ENCODE data around the gene CCDC110.

DNA sequence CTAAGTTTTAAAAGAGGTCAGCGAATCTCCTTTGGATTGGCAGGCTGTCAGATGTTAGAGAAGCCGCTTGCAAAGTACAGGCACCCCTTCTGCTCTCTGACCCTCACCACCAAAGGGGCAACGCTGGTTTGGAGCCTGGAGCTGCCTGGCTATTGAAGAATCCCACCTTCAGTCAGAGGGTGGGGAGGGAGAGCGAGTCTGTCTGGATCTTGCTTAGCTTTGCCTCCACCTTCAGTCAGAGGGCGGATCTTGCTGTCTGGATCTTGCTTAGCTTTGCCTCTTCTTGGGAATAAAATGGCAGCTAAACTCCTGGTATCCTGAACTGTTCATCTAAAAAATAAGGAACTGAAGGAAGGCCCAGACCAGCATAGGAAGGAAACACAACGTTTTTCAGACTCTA is 7.3 kb downstream of the CCDC110 start:
- TF ChIP-seq, protein P1, sequence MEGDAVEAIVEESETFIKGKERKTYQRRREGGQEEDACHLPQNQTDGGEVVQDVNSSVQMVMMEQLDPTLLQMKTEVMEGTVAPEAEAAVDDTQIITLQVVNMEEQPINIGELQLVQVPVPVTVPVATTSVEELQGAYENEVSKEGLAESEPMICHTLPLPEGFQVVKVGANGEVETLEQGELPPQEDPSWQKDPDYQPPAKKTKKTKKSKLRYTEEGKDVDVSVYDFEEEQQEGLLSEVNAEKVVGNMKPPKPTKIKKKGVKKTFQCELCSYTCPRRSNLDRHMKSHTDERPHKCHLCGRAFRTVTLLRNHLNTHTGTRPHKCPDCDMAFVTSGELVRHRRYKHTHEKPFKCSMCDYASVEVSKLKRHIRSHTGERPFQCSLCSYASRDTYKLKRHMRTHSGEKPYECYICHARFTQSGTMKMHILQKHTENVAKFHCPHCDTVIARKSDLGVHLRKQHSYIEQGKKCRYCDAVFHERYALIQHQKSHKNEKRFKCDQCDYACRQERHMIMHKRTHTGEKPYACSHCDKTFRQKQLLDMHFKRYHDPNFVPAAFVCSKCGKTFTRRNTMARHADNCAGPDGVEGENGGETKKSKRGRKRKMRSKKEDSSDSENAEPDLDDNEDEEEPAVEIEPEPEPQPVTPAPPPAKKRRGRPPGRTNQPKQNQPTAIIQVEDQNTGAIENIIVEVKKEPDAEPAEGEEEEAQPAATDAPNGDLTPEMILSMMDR (IDR thresholded peaks at IDR 0.05) = no peak
- no peak for TF ChIP-seq POLR2A (IDR thresholded peaks at IDR 0.05)

Measured in right lobe of liver (tissue), 4 donors.